ENCODE measurements around the gene GPR37L1.
"Not testable (repeated sequence)": the region's sequence is repeated elsewhere in the genome, so short reads cannot be mapped to it uniquely, and the experiment has no call there.

Gene GPR37L1

DNA sequence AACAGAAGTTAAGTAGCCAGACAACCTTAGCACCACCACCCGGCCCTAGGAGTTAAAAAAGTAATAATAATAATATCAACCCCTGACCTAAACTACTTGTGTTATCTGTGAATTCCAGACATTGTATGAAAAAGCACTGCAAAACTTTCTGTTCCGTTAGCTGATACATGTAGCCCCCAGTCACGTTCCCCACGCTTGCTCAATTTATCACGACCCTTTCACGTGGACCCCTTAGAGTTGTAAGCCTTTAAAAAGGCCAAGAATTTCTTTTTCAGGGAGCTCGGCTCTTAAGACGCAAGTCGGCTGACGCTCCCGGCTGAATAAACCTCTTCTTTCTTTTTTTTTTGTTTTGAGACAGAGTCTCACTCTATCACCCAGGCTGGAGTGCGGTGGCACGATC is 44.3 kb downstream of the GPR37L1 start:
- DNase-seq (ENCODE audit: low read depth in 2 of 2, low spot score in 1 of 2), result not testable (repeated sequence)

DNA sequence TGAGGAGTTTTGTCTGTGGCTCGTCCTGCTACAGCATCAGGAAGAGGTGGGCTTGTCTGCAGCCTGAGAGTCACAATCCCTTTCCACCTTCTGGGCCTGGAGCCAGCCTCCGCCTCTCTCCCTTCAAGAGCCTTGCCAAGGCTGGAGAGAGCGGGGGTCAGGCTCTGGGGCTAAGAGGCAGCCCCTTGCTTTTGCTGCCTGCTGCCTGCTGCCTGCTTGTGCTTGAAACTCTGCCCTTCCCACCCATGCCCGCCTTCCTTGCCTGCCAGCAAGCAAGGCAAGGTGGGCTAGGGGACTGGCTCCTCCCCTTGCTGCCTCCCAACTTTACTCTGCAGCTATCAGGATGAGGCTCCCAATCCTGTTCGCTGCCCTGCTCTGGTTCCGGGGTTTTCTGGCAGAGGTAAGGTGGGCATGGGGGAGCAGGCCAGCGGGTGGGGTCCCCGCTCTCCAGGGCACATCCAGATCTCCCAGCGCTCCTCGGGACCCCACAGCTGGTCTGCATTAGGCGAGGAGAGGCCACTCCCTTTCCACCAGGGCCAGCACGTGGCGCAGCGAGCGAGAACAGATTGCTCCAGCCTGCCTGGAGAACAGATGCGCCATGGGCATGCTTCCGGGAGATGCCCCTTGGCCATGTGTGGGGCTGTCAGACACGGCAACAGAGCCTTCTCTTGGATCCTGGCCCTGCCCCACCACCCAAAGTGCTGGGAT is 45.1 kb downstream of the GPR37L1 start:
- DNase-seq (ENCODE audit: low read depth in 2 of 2, low spot score in 1 of 2), result no peak

- DNase-seq (ENCODE audit: low read depth in 2 of 2, low spot score in 1 of 2), result no peak
Observed at GRCh38 chr1:202168861-202169260, 46.1 kb downstream of the GPR37L1 start.

- DNase-seq (ENCODE audit: low read depth in 2 of 2, low spot score in 1 of 2), result no peak
Observed at GRCh38 chr1:202170726-202171125, 48.0 kb downstream of the GPR37L1 start.

DNA sequence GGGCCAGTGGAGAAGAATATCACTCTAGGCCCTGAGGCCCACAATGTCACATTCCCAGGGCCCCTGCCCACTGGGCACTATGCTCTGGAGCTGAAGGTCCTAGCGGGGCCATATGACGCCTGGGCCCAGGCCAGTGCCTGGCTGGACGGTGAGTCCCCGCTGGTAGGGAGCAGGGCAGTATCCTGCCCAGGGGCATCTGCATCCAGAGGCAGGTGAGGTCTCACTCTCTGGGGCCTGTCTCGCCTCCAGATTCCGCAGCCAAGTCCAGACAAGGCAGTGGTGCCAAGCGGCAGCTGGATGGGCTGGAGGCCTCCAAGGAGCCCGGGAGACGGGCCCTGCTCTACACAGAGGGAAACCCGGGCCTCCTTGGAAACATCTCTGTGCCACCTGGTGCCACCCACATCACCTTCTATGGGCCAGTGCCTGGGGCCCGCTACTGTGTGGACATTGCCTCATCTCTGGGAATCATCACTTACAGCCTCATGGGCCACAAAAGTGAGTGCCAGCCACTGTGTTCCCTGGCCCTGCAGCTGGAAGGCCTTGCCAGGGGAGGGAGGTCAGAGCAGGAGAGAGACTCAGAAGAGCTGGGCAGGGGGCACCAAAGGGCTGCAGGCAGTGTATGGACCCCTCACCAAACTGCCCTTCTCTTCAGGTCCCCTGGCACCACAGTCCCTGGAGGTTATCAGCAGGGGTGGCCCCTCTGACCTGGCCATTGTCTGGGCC is 48.7 kb downstream of the GPR37L1 start:
- no peak for DNase-seq (ENCODE audit: low read depth in 2 of 2, low spot score in 1 of 2)

DNA sequence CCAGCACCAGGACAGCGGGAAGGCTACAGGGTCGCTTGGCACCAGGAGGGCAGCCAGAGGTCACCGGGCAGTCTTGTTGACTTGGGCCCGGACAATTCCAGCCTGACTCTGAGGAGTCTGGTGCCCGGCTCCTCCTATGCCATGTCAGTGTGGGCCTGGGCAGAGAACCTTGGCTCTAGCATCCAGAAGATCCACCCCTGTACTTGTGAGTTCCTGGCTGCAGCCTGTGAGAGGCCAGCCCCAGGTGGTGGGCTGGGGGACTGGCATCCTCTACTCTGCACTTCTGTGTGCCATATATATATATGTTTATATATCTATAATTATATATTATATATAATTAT is 49.3 kb downstream of the GPR37L1 start:
- no peak for DNase-seq (ENCODE audit: low read depth in 2 of 2, low spot score in 1 of 2)

DNA sequence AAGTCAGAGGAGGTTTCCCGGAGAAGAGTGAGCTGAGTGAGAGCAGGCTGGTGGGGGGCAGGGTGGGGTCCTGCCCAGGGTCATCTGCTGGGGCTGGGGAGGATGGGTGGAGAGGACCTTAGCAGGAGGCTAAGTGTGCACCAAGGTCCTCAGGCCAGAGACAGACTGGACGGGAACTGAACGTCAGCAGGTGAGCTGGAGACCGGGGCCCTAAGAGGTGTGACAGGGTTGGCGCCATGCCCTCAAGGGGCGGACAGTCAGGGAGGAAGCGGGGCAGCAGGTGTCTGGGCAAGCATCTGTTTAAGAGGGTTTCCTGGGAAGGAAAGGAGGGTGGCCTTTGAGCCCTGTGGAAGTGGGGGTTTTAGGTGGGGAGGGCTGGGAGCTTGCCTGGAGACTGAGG is 51.3 kb downstream of the GPR37L1 start:
- no peak for DNase-seq (ENCODE audit: low read depth in 2 of 2, low spot score in 1 of 2)

DNA sequence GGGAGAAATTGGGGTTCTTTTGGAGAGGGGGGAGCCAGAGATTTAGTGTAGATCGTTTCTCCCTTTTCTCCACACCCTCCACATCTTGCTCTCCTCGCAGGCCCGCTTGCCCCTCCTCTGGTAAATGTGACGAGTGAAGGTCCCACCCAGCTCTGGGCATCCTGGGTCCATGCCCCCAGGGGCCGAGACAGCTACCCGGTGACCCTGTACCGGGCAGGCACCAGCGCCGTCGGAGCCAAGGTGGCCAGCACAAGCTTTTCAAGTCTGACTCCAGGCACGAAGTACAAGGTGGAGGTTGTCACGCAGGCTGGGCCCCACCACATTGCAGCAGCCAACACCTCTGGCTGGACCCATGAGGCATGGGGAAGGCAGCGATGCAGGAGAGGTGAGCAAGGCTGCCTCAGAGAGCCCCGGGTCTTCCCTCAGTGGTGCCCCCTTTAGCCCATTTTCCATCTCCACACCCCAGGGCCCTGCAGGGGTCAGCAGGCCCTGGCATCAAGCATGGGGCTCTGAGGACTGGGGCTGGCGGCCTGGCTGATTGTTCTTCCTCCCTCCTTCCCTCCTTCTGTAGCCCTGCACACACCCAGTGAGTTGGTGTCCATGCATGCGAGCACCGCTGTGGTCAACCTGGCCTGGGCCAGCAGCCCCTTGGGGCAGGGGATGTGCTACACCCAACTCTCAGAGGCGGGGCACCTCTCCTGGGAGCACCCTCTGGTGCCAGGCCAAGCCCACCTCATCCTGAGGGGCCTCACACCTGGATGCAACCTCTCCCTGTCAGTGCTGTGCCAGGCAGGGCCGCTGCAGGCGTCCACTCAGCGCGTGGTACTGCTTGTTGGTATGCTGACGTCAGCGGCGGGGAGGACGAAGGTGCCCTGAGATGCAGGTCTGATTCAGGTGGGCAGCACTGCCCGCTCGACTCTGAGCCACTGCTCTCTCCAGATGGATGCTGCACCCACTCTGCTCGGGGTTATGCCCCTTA is 54.5 kb downstream of the GPR37L1 start:
- no peak for DNase-seq (ENCODE audit: low read depth in 2 of 2, low spot score in 1 of 2)

- no peak for DNase-seq (ENCODE audit: low read depth in 2 of 2, low spot score in 1 of 2)
Observed at GRCh38 chr1:202179828-202180750, 57.4 kb downstream of the GPR37L1 start.

DNA sequence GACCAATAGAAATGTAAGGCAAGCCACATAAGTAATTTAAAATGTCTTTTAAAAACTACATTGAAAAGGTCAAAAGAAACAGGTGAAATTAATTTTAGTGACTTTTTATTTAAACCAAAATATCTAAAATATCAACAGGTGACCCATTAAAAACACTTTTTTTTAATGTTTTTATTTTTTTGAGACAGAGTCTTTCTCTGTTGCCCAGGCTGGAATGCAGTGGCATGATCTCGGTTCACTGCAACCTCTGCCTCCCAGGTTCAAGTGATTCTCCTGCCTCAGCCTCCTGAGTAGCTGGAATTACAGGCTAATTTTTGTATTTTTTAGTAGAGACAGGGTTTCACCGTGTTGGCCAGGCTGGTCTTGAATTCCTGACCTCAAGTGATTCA is 58.0 kb downstream of the GPR37L1 start:
- DNase-seq (ENCODE audit: low read depth in 2 of 2, low spot score in 1 of 2), result not testable (repeated sequence)

DNA sequence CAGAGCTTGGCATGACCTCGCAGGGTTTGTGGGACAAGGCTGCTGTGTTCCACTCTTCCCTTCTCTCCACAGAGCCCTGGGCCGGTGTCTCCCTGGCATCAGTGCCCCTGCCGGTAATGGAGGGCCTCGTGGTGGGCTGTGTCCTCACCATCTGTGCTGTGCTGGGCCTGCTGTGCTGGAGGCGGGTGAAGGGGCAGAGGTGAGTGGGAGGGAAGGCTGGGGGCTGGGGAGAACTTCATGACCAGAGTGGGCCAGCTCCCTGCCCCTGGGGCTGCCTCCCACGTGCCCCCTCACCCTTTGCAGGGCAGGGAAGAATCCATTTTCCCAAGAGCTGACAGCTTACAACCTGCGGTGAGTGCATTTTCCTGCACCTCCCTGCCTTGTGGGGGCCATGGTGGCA is 58.9 kb downstream of the GPR37L1 start:
- no peak for DNase-seq (ENCODE audit: low read depth in 2 of 2, low spot score in 1 of 2)

DNA sequence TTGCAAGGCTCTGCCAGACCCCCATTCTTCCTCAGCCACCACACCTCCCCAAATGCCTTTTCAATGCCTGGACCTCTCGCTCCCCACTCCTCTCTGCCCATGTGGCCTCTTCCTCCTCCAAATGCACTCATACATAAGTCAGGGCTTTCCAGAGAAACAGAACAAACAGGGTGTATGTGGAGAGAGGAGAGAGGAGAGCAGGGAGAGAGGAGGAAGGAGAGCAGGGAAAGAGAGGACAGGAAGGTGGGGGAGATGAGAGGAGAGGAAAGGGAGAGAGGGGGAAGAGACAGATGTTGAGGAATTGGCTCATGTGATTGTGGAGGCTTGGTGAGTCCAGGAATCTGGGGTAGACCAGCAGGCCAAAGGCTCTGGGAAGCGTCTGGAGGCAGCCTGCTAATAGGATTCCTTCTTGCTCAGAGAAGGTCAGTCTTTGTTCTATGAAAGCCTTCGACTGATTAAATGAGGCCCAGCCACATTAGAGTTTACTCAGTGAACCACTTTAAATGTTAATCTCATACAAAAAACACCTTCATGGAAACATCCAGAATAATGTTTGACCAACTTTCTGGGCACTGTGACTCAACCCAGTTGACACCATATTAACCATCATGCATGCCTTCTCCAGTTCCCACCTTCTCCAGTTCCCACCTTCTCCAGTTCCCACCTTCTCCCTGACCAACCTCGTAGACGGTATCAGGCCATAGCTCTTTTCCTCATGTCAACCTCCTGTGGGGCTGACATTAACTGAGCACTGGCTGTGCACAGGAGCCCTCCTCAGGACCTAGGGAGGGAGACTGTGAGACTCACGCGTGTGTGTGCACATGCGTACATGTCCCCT is 59.5 kb downstream of the GPR37L1 start:
- DNase-seq (ENCODE audit: low read depth in 2 of 2, low spot score in 1 of 2), result no peak

Measured in stimulated activated CD8-positive, alpha-beta memory T cell treated with anti-CD3 and anti-CD28 coated beads, Interleukin-4, amount 100 ng/mL, for 4 hours (primary cell).